C4-2B (cell line): ENCODE data around the gene EREG.

ENCODE experiments used
- CTCF ChIP-seq: fragments of 450-650 bp; conservative IDR thresholded peaks from 2 replicates; pipeline ENCODE4 v1.5.1; 2017; ENCODE audit warnings: mild to moderate bottlenecking
- ZFX ChIP-seq: fragments of 450-650 bp; IDR thresholded peaks from 2 replicates; pipeline ENCODE4 v1.6.1; 2017

- no peak for TF ChIP-seq CTCF
- no peak for TF ChIP-seq ZFX
These were observed 11.1 kb upstream of the EREG start for GRCh38 chr4:74353858-74354257.
